A673 (cell line): ENCODE data around the gene EXOC5. TPM values are rescaled to one million over a fixed set of nuclear protein-coding genes. Genes with fewer than 3 reads are reported as not detected.

Source experiments
- BruUV-seq: library from RNA; stranded (reverse); fragments of 400-500 nt; replicated peaks from 2 replicates; lab custom pipeline; 2021; lab: Mats Ljungman, UMichigan
- CTCF ChIA-PET: fragments of 300-600 bp; sonication (Branson Sonifier 250); formaldehyde crosslinking; loops from one replicate; lab custom pipeline; 2022; ENCODE audit warnings: antibody characterized with exemption; lab: Charles Lee
- POLR2A ChIA-PET: fragments of 300-600 bp; sonication (Branson Sonifier 250); formaldehyde crosslinking; loops from one replicate; lab custom pipeline; 2022; ENCODE audit warnings: antibody characterized with exemption; ENCODE audit not compliant: low non-redundant PET; lab: Charles Lee
- DNase-seq: peaks from one replicate; pipeline ENCODE4 v3.0.0-alpha.2; 2015; ENCODE audit warnings: low spot score
- H3K27ac ChIP-seq: fragments of 200-600 bp; sonication (generic); 2 replicates; pipeline ENCODE4 v1.5.1; 2016; ENCODE audit warnings: mixed run types, low read depth, mild to moderate bottlenecking, mixed read lengths, antibody characterized with exemption, low read length; ENCODE audit not compliant: poor library complexity, severe bottlenecking
- H3K27me3 ChIP-seq: fragments of 200-600 bp; sonication (generic); replicated peaks from 2 replicates; pipeline ENCODE4 v1.6.1; 2017; ENCODE audit warnings: mixed run types, low read depth, mild to moderate bottlenecking, mixed read lengths, antibody characterized with exemption, low read length; ENCODE audit not compliant: insufficient read depth, poor library complexity
- H3K36me3 ChIP-seq: fragments of 200-600 bp; sonication (generic); 2 replicates; pipeline ENCODE4 v1.6.1; 2016; ENCODE audit warnings: mixed run types, mild to moderate bottlenecking, mixed read lengths, antibody characterized with exemption, low read length; ENCODE audit not compliant: insufficient read depth, poor library complexity, severe bottlenecking
- H3K4me1 ChIP-seq: fragments of 200-600 bp; sonication (generic); 2 replicates; pipeline ENCODE4 v1.6.1; 2017; ENCODE audit warnings: mixed run types, mild to moderate bottlenecking, mixed read lengths, antibody characterized with exemption, low read length; ENCODE audit not compliant: insufficient read depth, poor library complexity, severe bottlenecking
- H3K4me3 ChIP-seq: fragments of 200-600 bp; sonication (generic); 2 replicates; pipeline ENCODE4 v1.5.1; 2016; ENCODE audit warnings: low read depth, mixed run types, mild to moderate bottlenecking, mixed read lengths, low read length; ENCODE audit not compliant: poor library complexity, severe bottlenecking
- H3K9me3 ChIP-seq: fragments of 200-600 bp; sonication (generic); 2 replicates; pipeline ENCODE4 v1.6.1; 2016; ENCODE audit warnings: mixed run types, low read depth, mild to moderate bottlenecking, mixed read lengths, antibody characterized with exemption, low read length; ENCODE audit not compliant: poor library complexity, severe bottlenecking
- CTCF ChIP-seq: fragments of 300-800, 200-600 bp; sonication (generic); conservative IDR thresholded peaks from 2 replicates; pipeline ENCODE4 v1.5.1; 2017; ENCODE audit warnings: low read depth, mild to moderate bottlenecking, antibody characterized with exemption, low read length, moderate library complexity, mixed read lengths
- EZH2 ChIP-seq: fragments of 200-600 bp; sonication (generic); IDR thresholded peaks from 2 replicates; pipeline ENCODE4 v1.6.1; 2017; ENCODE audit warnings: borderline replicate concordance, low read depth, mild to moderate bottlenecking, mixed read lengths, antibody characterized with exemption, low read length; ENCODE audit not compliant: poor library complexity, severe bottlenecking
- intact Hi-C: fragments of 100-400 bp; cut with micrococcal nuclease; formaldehyde crosslinking; loops from one replicate; pipeline ENCODE4 v1.10.0; 2022; ENCODE audit not compliant: unreplicated experiment
- total RNA-seq: library from RNA; stranded (reverse); gene quantifications from 2 replicates; pipeline ENCODE4 v1.2.3, GENCODE V29; 2021

Gene EXOC5
- total RNA-seq, 1 experiment from 2014 or later, result 132 TPM

- peaks cover 15% of the 10 kb centered on the region for H3K4me1 ChIP-seq
- TF ChIP-seq EZH2 (no peak), CTCF (no peak)
- no peaks in the 10 kb centered on the region for H3K36me3 ChIP-seq
- no peaks in the 10 kb centered on the region for H3K9me3 ChIP-seq
- no peak for DNase-seq
- BruUV-seq, result no TSS peak
- H3K4me3 ChIP-seq, result no peak overlapping the region
- no peak overlapping the region for H3K27ac ChIP-seq
- POLR2A ChIA-PET, result no interaction called here
- intact Hi-C loops, result loop anchor here (5.0 kb wide), 1 partner anchor 757 kb away; no protein-coding TSS in a partner anchor
- no peaks in the 10 kb centered on the region for H3K27me3 ChIP-seq
- CTCF ChIA-PET, result no interaction called here
These were observed 45.8 kb upstream of the EXOC5 start for GRCh38 chr14:57314396-57315089.

DNA sequence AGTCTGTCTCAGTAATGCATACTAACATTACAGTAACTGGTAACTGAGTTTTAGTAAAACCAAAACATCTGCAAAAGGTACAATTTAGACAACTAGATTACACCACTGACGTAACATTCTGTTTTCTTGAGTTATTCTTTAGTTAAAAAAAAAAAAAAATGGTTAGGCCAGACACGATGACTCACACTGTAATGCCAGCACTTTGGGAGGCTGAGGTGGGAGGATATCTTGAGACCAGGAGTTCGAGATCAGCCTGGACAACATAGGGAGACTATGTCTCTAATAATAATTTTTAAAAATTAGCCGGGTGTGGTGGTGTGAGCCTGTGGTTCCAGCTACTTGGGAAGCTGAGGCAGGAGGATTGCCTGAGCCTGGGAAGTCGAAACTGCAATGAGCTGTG, 34.2 kb upstream of the EXOC5 start:
- ChIA-PET POLR2A (no interaction called here), CTCF (no interaction called here)
- no peak for DNase-seq
- no peaks in the 10 kb centered on the region for H3K4me1 ChIP-seq
- H3K4me3 ChIP-seq, result no peak overlapping the region
- no peak for TF ChIP-seq EZH2
- no peak for TF ChIP-seq CTCF
- H3K27ac ChIP-seq, result no peak overlapping the region
- BruUV-seq, result no TSS peak
- no peaks in the 10 kb centered on the region for H3K9me3 ChIP-seq
- no peaks in the 10 kb centered on the region for H3K27me3 ChIP-seq
- intact Hi-C loops, result no loop called here
- no peaks in the 10 kb centered on the region for H3K36me3 ChIP-seq

GRCh38 chr14:57299511-57299910, 30.8 kb upstream of the EXOC5 start:
- Histone ChIP-seq H3K4me1 (peaks cover under 1% of the 10 kb centered on the region), H3K36me3 (no peaks in the 10 kb centered on the region), H3K27ac (no peak overlapping the region), H3K27me3 (no peaks in the 10 kb centered on the region), H3K4me3 (no peak overlapping the region), H3K9me3 (no peaks in the 10 kb centered on the region)
- BruUV-seq, result no TSS peak
- POLR2A ChIA-PET, result no interaction called here
- intact Hi-C loops, result no loop called here
- CTCF ChIA-PET, result no interaction called here
- TF ChIP-seq EZH2 (no peak), CTCF (no peak)
- no peak for DNase-seq
